ENCODE results near the gene ARL4A. TPM values are rescaled to one million over a fixed set of nuclear protein-coding genes. Genes with fewer than 3 reads are reported as not detected.

ARL4A gene
- total and polyA plus RNA-seq, 10 of the 15 experiments (the other 5 are each of a cell fraction or from before 2014, with no cell fraction given) = 0.35 to 4.6 (median 2.7) TPM

- Histone ChIP-seq H3K4me1 (ENCODE audit: control insufficient read depth, insufficient read depth, low read length) (no peaks in the 10 kb centered on the region), H3K79me2 (ENCODE audit: control insufficient read depth, insufficient read depth, low read length) (no peaks in the 10 kb centered on the region), H3K27me3 (replicated peaks in 1 of 2; ENCODE audit: control insufficient read depth in 2 of 2, insufficient read depth in 2 of 2, low read length in 1 of 2) (no peaks in the 10 kb centered on the region), H3K36me3 (ENCODE audit: control insufficient read depth in 2 of 2, insufficient read depth in 2 of 2, low read length in 1 of 2) (no peaks in the 10 kb centered on the region), H3K27ac (ENCODE audit: control insufficient read depth, insufficient read depth) (no peak overlapping the region), H3K9ac (ENCODE audit: control insufficient read depth, insufficient read depth, low read length) (no peak overlapping the region), H2AFZ (ENCODE audit: control insufficient read depth, low read depth, low read length) (no peak overlapping the region), H4K20me1 (ENCODE audit: control insufficient read depth, insufficient read depth) (no peaks in the 10 kb centered on the region), H3K4me2 (ENCODE audit: control insufficient read depth, insufficient read depth) (no peak overlapping the region), H3K4me3 (no peak overlapping the region), H3K9me3 (replicated peaks; ENCODE audit: control insufficient read depth, insufficient read depth, low read length) (no peaks in the 10 kb centered on the region)
- ChIA-PET RAD21 (ENCODE audit: unreplicated experiment) (no interaction called here), CTCF (interaction anchor here (1.1 kb wide), 1 partner anchor 11 kb away, joined by 3 read pairs; no protein-coding TSS in a partner anchor), POLR2A (no interaction called here), SMC1A (ENCODE audit: uncharacterized antibody, unreplicated experiment) (no interaction called here)
- no peak for TF ChIP-seq RELA (IDR thresholded peaks at IDR 0.05; ENCODE audit: borderline replicate concordance, partially characterized antibody)
- TF ChIP-seq BCLAF1 (IDR thresholded peaks at IDR 0.05) = no peak
- TF ChIP-seq ETV6 (conservative IDR thresholded peaks at IDR 0.05 in 1 of 2, IDR thresholded peaks at IDR 0.05 in 1 of 2; ENCODE audit: borderline replicate concordance in 1 of 2, low read depth in 1 of 2) = no peak
- TF ChIP-seq NBN (IDR thresholded peaks at IDR 0.05) = no peak
- TF ChIP-seq TAF1 (IDR thresholded peaks at IDR 0.05; ENCODE audit: borderline replicate concordance, low read depth, low read length) = no peak
- TF ChIP-seq ZNF622 (IDR thresholded peaks at IDR 0.05) = no peak
- no peak for TF ChIP-seq ZNF384 (IDR thresholded peaks at IDR 0.05; ENCODE audit: borderline replicate concordance, low read depth, low read length)
- TF ChIP-seq BHLHE40 (IDR thresholded peaks at IDR 0.05; ENCODE audit: borderline replicate concordance in 1 of 2, low read depth in 2 of 2, low read length in 1 of 2) = no peak
- no peak for TF ChIP-seq ZBTB40 (IDR thresholded peaks at IDR 0.05; ENCODE audit: borderline replicate concordance)
- TF ChIP-seq ZBED1 (IDR thresholded peaks at IDR 0.05; ENCODE audit: borderline replicate concordance) = no peak
- no peak for TF ChIP-seq MLLT1 (IDR thresholded peaks at IDR 0.05)
- no peak for TF ChIP-seq GABPA (IDR thresholded peaks at IDR 0.05; ENCODE audit: low read depth)
- no peak for TF ChIP-seq NR2C1 (IDR thresholded peaks at IDR 0.05)
- TF ChIP-seq ZZZ3 (IDR thresholded peaks at IDR 0.05; ENCODE audit: control insufficient read depth, insufficient read length, low read depth) = no peak
- no TSS peak for BruUV-seq (replicated peaks)
- WGBS (ENCODE audit: insufficient coverage, insufficient replicate concordance, low lambda C conversion rate, missing lambda C conversion rate) = 59% methylated on average over 2 of the region's 2 CpGs
- DNase-seq (ENCODE audit: low read depth, low spot score) (no peak), ATAC-seq (no peak), FAIRE-seq (no peak)
- intact Hi-C loops (cut with micrococcal nuclease; ENCODE audit: unreplicated experiment) (no loop called here), in situ Hi-C loops (cut with MboI) (no loop called here)
Measured at GRCh38 chr7:12650080-12650479, 37.4 kb upstream of the ARL4A start.
